ENCODE results near the gene PHC2.

Gene PHC2

GRCh38 chr1:33299461-33300155 lies 131.3 kb downstream of the PHC2 start:
- FAIRE-seq: no peak
- no peak for DNase-seq (ENCODE audit: insufficient read length, low spot score)
- no peak for TF ChIP-seq CTCF (IDR thresholded peaks at IDR 0.05; ENCODE audit: insufficient read depth, missing control alignments)

DNA sequence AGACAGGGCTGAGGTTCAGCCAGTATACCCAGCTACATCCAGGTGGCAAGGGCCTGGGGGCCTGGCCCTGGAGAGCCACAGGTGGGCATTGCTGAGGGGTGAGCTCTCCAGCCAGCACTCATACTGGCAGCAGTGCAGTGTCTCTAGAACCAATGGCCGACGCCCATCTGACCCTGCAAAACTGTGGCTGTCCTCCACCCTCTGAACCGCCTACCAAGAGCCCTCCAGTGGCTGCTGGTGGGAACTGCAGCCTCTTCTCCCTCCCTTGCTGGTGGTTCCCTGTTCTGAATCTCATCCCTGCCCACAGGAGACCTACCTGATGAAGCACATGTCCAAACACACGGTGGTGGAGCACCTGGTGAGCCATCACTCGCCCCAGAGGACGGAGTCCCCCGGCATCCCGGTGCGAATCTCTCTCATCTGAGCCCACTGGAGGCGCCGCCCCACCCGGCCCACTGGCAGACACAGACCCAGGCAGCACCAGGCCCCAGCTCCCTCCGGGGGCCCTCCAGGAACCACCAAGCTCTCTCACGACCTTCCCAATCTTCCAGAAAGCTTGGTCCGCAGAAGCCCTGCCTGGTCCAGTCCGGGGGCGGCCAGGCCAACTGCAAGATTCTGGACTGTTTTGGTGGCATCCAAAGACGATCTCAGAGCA lies 132.1 kb downstream of the PHC2 start:
- DNase-seq (ENCODE audit: insufficient read length, low spot score) (peak; percentile 64), FAIRE-seq (no peak)
- TF ChIP-seq CTCF (IDR thresholded peaks at IDR 0.05; ENCODE audit: insufficient read depth, missing control alignments): peak; percentile 64

GRCh38 chr1:33297911-33298622 lies 132.8 kb downstream of the PHC2 start:
- DNase-seq (ENCODE audit: insufficient read length, low spot score) (no peak), FAIRE-seq (no peak)
- TF ChIP-seq CTCF (IDR thresholded peaks at IDR 0.05; ENCODE audit: insufficient read depth, missing control alignments): no peak

DNA sequence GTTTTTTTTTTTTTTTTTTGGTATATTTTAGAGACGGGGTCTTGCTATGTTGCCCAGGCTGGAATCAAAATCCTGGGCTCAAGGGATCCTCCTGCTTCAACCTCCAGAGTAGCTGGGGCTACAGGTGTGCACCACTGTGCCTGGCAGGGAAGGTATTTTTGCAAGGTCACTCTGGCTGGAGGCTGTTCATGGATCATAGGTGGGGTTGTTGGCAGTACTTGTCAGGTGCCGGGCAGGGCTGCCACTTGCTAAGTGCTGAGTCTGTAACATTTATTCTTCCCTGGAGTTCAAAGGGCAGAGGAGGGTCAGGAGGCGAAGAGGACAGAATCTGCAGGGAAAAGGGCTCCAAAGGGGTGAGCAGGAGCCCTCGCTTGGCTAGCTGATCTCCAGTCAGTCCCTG lies 134.1 kb downstream of the PHC2 start:
- DNase-seq (ENCODE audit: insufficient read length, low spot score): no peak
- no peak for TF ChIP-seq CTCF (IDR thresholded peaks at IDR 0.05; ENCODE audit: insufficient read depth, missing control alignments)
- FAIRE-seq: no peak

- no peak for TF ChIP-seq CTCF (IDR thresholded peaks at IDR 0.05; ENCODE audit: insufficient read depth, missing control alignments)
- DNase-seq (ENCODE audit: insufficient read length, low spot score): no peak
- no peak for FAIRE-seq
Observed at GRCh38 chr1:33296082-33296458, 134.8 kb downstream of the PHC2 start.

- peak; percentile 93 for TF ChIP-seq CTCF (IDR thresholded peaks at IDR 0.05; ENCODE audit: insufficient read depth, missing control alignments)
- peak; percentile 92 for DNase-seq (ENCODE audit: insufficient read length, low spot score)
- FAIRE-seq: peak; percentile 58
Observed at GRCh38 chr1:33295450-33296081, 135.3 kb downstream of the PHC2 start.

Measured in D721Med (cell line).